SU-DHL-6 (cell line): ENCODE measurements around the gene EN2.

Source experiments
- H2AFZ ChIP-seq: fragments of 200-600 bp; sonication (generic); 2 replicates; pipeline ENCODE4 v1.6.1; 2014; ENCODE audit warnings: low read depth, mild to moderate bottlenecking, moderate library complexity, mixed read lengths, antibody characterized with exemption, low read length; ENCODE audit not compliant: severe bottlenecking
- H3F3A ChIP-seq: fragments of 200-600 bp; shearing (Covaris generic); 2 replicates; pipeline ENCODE4 v1.6.0; 2016; ENCODE audit warnings: antibody characterized with exemption, mild to moderate bottlenecking; ENCODE audit not compliant: insufficient read depth
- H3K27ac ChIP-seq: fragments of 200-600 bp; sonication (generic); 2 replicates; pipeline ENCODE4 v1.5.1; 2016; ENCODE audit warnings: low read depth, mild to moderate bottlenecking, low read length, moderate library complexity, mixed read lengths
- H3K27me3 ChIP-seq: fragments of 200-600 bp; sonication (generic), shearing (Covaris generic); 2 replicates; pipeline ENCODE4 v1.6.0; 2014; ENCODE audit warnings: mild to moderate bottlenecking, low read length
- H3K36me3 ChIP-seq: fragments of 200-600 bp; sonication (generic); 2 replicates; pipeline ENCODE4 v1.6.1; 2014; ENCODE audit warnings: mild to moderate bottlenecking, low read length, mixed read lengths
- H3K4me2 ChIP-seq: fragments of 300-600, 200-600 bp; shearing (Covaris generic), sonication (generic); 2 replicates; pipeline ENCODE4 v1.6.0; 2014; ENCODE audit warnings: low read length, low read depth, mild to moderate bottlenecking; ENCODE audit not compliant: poor library complexity, severe bottlenecking
- H3K4me3 ChIP-seq: fragments of 200-600 bp; sonication (generic); 2 replicates; pipeline ENCODE4 v1.5.1; 2014; ENCODE audit warnings: antibody characterized with exemption, low read length, mild to moderate bottlenecking, mixed read lengths; ENCODE audit not compliant: insufficient read depth, poor library complexity, severe bottlenecking
- H3K79me2 ChIP-seq: fragments of 200-600 bp; sonication (generic); 2 replicates; pipeline ENCODE4 v1.6.1; 2014; ENCODE audit warnings: mild to moderate bottlenecking, low read length, moderate library complexity; ENCODE audit not compliant: insufficient read depth
- H3K9ac ChIP-seq: fragments of 200-600 bp; sonication (generic); 2 replicates; pipeline ENCODE4 v1.7.0; 2014; ENCODE audit warnings: mild to moderate bottlenecking, low read length
- H3K9me2 ChIP-seq: fragments of 200-600 bp; sonication (generic); replicated peaks from 2 replicates; pipeline ENCODE4 v1.6.1; 2014; ENCODE audit warnings: low read length; ENCODE audit not compliant: insufficient read depth
- H3K9me3 ChIP-seq: fragments of 200-600 bp; sonication (generic); 2 replicates; pipeline ENCODE4 v1.6.1; 2014; ENCODE audit warnings: low read length, mixed read lengths; ENCODE audit not compliant: insufficient read depth
- H4K20me1 ChIP-seq: fragments of 200-600 bp; sonication (generic); 2 replicates; pipeline ENCODE4 v1.6.1; 2014; ENCODE audit warnings: low read depth, mild to moderate bottlenecking, antibody characterized with exemption, low read length, moderate library complexity, mixed read lengths
- EZH2phosphoT487 ChIP-seq: fragments of 200-600 bp; sonication (generic), shearing (Covaris generic); conservative IDR thresholded peaks from 2 replicates; pipeline ENCODE4 v1.6.1; 2018; ENCODE audit warnings: mild to moderate bottlenecking, antibody characterized with exemption, low read length, moderate library complexity, mixed read lengths
- TF ChIP-seq, protein P1 (sequence below): fragments of 200-600 bp; sonication (generic); IDR thresholded peaks from one replicate; pipeline ENCODE4 v1.5.1; 2017; ENCODE audit warnings: antibody characterized with exemption, mild to moderate bottlenecking, low read length, moderate library complexity; ENCODE audit not compliant: insufficient read depth, poor library complexity, severe bottlenecking

Gene EN2

DNA sequence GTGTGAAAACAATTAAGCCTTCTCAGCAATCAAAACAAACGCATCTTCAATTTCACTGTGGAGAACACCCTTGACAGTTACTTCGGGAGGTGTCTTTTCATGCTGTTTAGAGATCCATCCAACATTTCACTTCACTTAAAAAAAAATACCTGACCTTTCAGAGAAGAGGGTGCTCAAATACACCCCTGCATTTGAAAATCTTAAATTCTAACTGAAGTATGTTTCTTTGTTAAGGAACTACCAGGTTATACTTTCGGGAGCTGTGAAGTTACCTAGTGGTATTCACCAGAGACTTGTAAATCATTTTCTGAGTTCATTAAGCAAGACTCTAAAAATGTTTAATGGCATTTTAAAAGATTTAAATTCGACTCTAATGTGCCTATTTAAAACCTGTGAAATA lies 49.6 kb downstream of the EN2 start:
- Histone ChIP-seq H2AFZ (no peak overlapping the region), H3K27me3 (no peaks in the 10 kb centered on the region), H3K27ac (no peak overlapping the region), H3K9me2 (no peaks in the 10 kb centered on the region), H3K9me3 (no peaks in the 10 kb centered on the region), H3F3A (no peaks in the 10 kb centered on the region), H3K4me2 (no peak overlapping the region), H3K36me3 (no peaks in the 10 kb centered on the region), H3K4me3 (no peak overlapping the region), H4K20me1 (no peaks in the 10 kb centered on the region), H3K79me2 (no peaks in the 10 kb centered on the region), H3K9ac (no peak overlapping the region)
- no peak for TF ChIP-seq EZH2phosphoT487
- TF ChIP-seq, protein P1, sequence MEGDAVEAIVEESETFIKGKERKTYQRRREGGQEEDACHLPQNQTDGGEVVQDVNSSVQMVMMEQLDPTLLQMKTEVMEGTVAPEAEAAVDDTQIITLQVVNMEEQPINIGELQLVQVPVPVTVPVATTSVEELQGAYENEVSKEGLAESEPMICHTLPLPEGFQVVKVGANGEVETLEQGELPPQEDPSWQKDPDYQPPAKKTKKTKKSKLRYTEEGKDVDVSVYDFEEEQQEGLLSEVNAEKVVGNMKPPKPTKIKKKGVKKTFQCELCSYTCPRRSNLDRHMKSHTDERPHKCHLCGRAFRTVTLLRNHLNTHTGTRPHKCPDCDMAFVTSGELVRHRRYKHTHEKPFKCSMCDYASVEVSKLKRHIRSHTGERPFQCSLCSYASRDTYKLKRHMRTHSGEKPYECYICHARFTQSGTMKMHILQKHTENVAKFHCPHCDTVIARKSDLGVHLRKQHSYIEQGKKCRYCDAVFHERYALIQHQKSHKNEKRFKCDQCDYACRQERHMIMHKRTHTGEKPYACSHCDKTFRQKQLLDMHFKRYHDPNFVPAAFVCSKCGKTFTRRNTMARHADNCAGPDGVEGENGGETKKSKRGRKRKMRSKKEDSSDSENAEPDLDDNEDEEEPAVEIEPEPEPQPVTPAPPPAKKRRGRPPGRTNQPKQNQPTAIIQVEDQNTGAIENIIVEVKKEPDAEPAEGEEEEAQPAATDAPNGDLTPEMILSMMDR, result no peak

DNA sequence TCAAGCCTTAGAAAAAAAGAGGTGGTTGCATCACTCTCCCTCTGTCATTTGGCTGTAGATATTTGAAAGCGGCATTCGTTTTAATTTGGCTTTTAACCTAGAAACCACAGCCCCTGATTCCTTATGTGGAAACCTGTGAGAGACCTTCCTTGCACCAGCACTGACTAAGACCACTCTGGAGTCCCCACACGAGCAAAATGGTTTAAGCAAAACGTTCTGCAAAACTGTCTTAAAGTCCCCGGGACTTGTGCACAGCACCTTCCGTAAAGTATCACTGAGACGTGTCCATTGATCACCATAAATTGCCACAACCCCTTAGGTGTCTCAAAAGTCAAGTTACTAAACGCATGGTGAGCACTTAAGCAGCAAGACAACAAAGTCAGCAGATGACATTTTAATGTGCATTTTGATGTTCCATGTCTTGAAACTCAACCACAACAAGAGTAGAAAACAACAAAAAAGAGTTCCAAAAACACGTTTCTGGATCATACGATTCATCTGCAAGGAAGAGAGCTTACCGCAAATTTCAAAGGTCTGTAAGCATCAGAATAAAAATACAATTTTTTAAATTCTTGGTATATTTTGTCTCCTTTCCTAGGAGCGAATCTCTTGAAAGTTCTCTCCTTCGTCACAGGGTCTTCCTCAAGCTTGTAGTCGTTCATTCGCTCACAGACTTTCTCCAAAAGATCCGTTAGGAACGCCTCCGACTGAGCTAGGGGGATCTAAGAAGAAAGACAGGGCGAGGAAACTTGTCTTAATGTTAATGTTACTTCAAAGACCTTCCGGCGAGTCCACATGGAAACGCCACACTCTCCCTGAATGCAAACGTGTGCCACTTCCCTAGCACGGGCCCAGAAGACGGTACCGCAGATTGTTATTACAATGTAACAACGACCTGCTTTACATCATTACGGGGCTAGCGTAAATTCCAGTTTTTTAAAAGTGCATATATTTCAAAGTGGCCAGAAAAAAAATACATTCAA lies 50.7 kb downstream of the EN2 start:
- Histone ChIP-seq H3K4me3 (no peak overlapping the region), H3K9ac (no peak overlapping the region), H3K4me2 (no peak overlapping the region), H2AFZ (no peak overlapping the region), H3K9me2 (no peaks in the 10 kb centered on the region), H3K9me3 (no peaks in the 10 kb centered on the region), H3F3A (no peaks in the 10 kb centered on the region), H3K79me2 (no peaks in the 10 kb centered on the region), H3K27me3 (no peaks in the 10 kb centered on the region), H3K36me3 (no peaks in the 10 kb centered on the region), H3K27ac (no peak overlapping the region), H4K20me1 (no peaks in the 10 kb centered on the region)
- no peak for TF ChIP-seq EZH2phosphoT487

DNA sequence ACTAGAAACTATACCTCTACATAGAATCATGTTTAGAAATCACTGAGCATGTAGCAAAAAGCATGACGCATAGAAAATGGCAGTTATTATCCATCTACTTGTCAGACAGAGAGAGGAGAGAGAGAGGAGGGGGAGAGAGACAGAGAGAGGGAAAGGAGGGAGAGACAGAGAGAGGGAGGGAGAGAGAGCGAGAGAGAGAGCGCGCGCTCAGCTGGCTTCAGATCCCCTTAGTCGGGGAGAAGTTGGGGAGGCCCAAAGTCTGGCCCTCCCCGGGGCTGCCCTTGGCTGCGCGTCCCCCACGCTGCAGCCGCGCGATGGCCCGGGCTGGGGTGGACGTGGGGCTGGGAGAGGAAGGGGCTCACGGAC lies 51.4 kb downstream of the EN2 start:
- H3K4me3 ChIP-seq, result no peak overlapping the region

More for the DNA sequence above, 51.4 kb downstream of the EN2 start:
- H4K20me1 ChIP-seq, result no peaks in the 10 kb centered on the region
- no peaks in the 10 kb centered on the region for H3K79me2 ChIP-seq
- no peak overlapping the region for H2AFZ ChIP-seq
- no peaks in the 10 kb centered on the region for H3K36me3 ChIP-seq
- no peak overlapping the region for H3K9ac ChIP-seq
- no peaks in the 10 kb centered on the region for H3K9me2 ChIP-seq
- no peaks in the 10 kb centered on the region for H3F3A ChIP-seq
- no peak overlapping the region for H3K4me2 ChIP-seq
- H3K27ac ChIP-seq, result no peak overlapping the region
- no peaks in the 10 kb centered on the region for H3K9me3 ChIP-seq
- TF ChIP-seq, protein P1, result no peak
- no peak for TF ChIP-seq EZH2phosphoT487
- H3K27me3 ChIP-seq, result no peaks in the 10 kb centered on the region
